GM12872 (cell line): ENCODE measurements around the gene PRKAG2.

Experiments used
- TF ChIP-seq, protein P1 (sequence below): IDR thresholded peaks from 3 replicates; pipeline ENCODE4 v1.5.1; 2011; ENCODE audit warnings: low read depth, mild to moderate bottlenecking, low read length, moderate library complexity; ENCODE audit not compliant: insufficient read depth

The PRKAG2 gene

DNA sequence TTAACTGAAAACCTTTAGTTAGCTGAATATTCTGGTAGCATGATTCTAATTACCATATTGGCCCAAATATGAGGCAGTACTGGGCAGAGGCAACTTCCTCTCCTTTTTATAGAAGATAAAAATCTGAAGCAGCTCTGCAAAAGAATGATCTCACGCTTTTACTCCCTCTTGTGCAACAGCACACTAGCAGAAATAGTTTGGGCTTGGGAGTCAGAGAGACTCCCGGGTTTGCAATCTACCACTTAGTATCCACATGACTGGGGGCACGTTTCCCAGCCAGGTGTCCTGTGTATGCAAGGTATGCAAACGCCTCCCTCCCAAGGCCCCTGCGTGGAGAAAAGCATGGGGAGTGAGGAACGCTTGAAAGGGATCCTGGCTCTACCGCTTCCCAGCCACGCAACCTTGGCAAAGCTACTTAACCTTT is 310.0 kb downstream of the PRKAG2 start:
- TF ChIP-seq, protein P1, sequence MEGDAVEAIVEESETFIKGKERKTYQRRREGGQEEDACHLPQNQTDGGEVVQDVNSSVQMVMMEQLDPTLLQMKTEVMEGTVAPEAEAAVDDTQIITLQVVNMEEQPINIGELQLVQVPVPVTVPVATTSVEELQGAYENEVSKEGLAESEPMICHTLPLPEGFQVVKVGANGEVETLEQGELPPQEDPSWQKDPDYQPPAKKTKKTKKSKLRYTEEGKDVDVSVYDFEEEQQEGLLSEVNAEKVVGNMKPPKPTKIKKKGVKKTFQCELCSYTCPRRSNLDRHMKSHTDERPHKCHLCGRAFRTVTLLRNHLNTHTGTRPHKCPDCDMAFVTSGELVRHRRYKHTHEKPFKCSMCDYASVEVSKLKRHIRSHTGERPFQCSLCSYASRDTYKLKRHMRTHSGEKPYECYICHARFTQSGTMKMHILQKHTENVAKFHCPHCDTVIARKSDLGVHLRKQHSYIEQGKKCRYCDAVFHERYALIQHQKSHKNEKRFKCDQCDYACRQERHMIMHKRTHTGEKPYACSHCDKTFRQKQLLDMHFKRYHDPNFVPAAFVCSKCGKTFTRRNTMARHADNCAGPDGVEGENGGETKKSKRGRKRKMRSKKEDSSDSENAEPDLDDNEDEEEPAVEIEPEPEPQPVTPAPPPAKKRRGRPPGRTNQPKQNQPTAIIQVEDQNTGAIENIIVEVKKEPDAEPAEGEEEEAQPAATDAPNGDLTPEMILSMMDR, result no peak

DNA sequence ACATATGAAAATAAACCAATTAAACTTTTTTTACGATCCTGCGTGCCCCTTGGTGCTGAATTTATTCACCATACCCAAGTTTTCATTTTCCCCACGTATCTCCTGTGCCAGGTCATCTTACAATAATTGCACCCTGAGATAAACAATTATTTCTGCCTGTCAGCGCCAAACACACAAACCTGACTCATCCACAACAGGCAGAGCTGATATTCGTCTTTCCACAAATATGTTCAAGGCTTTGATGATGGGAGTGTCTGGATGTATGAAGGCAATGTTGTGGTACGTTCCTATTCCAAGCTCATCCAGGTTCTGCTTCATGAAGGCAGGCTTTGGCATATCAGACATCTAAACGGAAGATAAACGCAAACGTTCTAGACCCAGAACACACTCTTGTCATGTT is 311.4 kb downstream of the PRKAG2 start:
- TF ChIP-seq, protein P1, result no peak

DNA sequence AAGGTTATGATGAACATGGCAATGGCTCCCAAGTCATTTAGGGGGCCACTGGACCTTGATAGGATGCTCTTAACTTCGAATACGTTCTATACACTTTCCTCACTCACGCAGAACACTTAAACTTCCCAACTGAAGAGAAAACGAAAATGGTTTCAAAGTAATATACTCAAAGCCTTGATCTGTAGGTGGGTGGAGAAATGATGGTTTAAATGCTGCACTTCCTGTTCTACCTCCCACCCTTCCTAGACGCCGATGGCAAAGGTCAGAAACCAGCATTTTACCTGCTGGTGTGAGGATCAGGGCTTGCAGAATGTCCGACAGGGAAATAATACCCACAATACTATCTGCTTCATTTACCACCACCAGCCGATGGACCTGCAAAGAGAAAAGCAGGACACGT is 316.7 kb downstream of the PRKAG2 start:
- TF ChIP-seq, protein P1, result no peak

DNA sequence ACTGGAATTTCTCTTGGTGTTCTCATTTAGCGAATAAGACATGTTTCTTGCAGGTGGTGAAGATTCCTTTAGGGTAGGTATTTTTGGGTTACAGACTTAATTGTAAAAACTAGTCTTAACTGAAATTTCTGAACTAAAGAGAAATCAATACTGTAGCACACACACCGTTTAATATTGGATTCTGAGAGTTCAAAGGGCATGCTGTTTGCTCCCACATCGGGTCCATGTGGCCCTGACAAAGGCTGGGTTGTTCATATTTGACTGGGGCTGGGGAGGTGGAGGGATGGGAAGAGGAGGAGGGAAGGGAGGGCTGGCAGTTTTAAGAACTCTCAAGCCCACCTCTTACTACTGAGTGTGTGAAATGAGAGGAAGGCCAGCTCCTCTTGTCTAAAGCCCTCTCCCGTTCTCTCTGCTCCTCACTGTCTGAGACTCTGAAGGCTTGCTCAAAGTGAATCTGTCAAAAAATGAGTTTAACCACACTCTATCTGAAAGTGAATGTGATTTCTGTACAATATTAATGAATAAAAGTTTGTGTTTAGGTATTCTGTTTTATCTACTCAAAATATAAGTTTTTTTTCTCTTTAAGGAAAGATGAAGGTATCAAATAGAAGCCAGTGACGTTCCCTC is 317.2 kb downstream of the PRKAG2 start:
- TF ChIP-seq, protein P1, result no peak

DNA sequence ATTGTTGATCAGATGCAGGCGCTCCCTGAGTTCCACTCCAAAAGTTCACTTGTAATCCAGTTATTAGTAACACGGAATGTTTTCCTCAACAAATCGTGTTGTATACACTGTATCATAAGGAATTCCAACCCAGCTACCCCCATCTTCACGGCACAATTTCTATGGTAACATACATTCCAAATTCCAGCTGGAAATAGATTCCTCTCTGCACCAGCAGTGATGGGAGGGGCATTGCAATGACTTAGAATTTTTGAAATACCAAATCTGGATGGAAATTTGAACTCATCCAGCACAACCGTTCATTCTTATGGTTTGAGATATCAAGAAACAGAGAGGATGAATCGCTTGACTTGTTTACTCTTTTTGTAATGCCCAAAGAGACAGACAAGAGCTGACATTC is 318.3 kb downstream of the PRKAG2 start:
- TF ChIP-seq, protein P1, result no peak

DNA sequence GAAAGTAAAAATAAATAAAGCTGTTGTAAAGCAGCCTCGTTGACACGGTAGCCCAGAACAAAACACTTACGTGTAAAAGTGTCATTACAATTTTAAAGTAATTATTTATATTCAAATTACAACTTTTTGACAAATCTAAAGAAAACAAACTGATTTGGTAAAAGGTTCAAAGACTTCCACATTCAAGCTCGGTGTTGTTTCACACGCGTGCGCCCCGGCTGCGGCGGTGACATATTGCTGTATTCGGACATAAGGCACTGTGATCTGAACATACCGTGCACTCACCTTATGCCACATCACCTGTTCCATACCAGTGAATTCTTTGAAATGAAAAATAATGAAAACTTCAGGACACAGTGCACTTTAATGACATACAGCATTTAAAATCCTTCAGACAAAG is 320.3 kb downstream of the PRKAG2 start:
- TF ChIP-seq, protein P1, result no peak

DNA sequence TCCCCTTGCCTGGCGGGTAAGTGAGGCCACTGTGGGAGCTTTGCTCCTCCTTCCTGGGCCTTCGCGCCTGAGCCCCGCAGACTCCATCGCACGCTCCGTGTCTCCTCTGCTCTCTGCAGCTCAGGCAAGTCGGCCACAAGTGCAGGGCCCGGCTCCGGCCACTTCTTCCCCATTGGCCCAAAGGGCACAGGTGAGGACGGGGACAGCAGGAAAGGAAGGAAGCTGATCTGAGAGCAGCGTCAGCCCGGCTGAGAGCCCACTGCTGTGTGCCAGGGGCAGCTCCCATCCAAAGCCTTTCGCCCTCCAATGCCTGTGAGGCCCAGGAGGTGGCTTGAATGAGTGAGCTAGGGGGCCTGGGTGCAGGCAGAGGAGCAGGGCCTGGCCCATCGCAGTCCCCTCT is 323.6 kb downstream of the PRKAG2 start:
- TF ChIP-seq, protein P1, result no peak
